Large intestine (tissue), 3 donors: Measurements from ENCODE around the gene CCDC159. TPM values are rescaled to one million over a fixed set of nuclear protein-coding genes. Genes with fewer than 3 reads are reported as not detected.
"Not testable (repeated sequence)": the region's sequence is repeated elsewhere in the genome, so short reads cannot be mapped to it uniquely, and the experiment has no call there.

Experiments used
- DNase-seq, 2 donors: peaks; one replicate each; pipeline versions ENCODE4 v3.0.0 to v3.0.0-alpha.2; 2013
- H3K27ac ChIP-seq: one replicate; pipeline ENCODE4 v1.5.1; 2013; ENCODE audit warnings: low read length
- H3K27me3 ChIP-seq: 2 replicates; pipeline ENCODE4 v1.6.1; 2013; ENCODE audit warnings: low read length; ENCODE audit not compliant: control insufficient read depth, insufficient read depth
- H3K36me3 ChIP-seq: 2 replicates; pipeline ENCODE4 v1.6.1; 2013; ENCODE audit warnings: low read length; ENCODE audit not compliant: control insufficient read depth, insufficient read depth
- H3K4me1 ChIP-seq: one replicate; pipeline ENCODE4 v1.6.1; 2013; ENCODE audit warnings: low read length; ENCODE audit not compliant: control insufficient read depth, insufficient read depth
- H3K4me3 ChIP-seq: one replicate; pipeline ENCODE4 v1.5.1; 2013; ENCODE audit warnings: low read length
- H3K9me3 ChIP-seq: one replicate; pipeline ENCODE4 v1.6.1; 2013; ENCODE audit warnings: mild to moderate bottlenecking, low read depth, low read length, moderate library complexity; ENCODE audit not compliant: control insufficient read depth
- WGBS: methylation state at CpG from one replicate; pipeline ENCODE4 v1.1.5; 2013; ENCODE audit warnings: low lambda C conversion rate; ENCODE audit not compliant: insufficient coverage; 5-methylcytosine and 5-hydroxymethylcytosine counted together
- polyA plus RNA-seq: library from polyadenylated mRNA; unstranded; fragments of 120-200 nt; gene quantifications from one replicate; pipeline ENCODE4 v1.2.1, GENCODE V29; 2013

Gene CCDC159
- polyA plus RNA-seq, 1 donor, result 48.0 TPM

- Histone ChIP-seq H3K27me3 (no peaks in the 10 kb centered on the region), H3K4me1 (peaks cover 21% of the 10 kb centered on the region), H3K27ac (peak overlapping the region; percentile 90), H3K36me3 (peaks cover 55% of the 10 kb centered on the region), H3K4me3 (peak overlapping the region; percentile 84), H3K9me3 (no peaks in the 10 kb centered on the region)
- DNase-seq, result peak; percentile 85 to 94
- WGBS, result no CpG with 5 or more reads among the region's 7 CpGs
Measured at GRCh38 chr19:11338121-11338520, 8.2 kb upstream of the CCDC159 start.

DNA sequence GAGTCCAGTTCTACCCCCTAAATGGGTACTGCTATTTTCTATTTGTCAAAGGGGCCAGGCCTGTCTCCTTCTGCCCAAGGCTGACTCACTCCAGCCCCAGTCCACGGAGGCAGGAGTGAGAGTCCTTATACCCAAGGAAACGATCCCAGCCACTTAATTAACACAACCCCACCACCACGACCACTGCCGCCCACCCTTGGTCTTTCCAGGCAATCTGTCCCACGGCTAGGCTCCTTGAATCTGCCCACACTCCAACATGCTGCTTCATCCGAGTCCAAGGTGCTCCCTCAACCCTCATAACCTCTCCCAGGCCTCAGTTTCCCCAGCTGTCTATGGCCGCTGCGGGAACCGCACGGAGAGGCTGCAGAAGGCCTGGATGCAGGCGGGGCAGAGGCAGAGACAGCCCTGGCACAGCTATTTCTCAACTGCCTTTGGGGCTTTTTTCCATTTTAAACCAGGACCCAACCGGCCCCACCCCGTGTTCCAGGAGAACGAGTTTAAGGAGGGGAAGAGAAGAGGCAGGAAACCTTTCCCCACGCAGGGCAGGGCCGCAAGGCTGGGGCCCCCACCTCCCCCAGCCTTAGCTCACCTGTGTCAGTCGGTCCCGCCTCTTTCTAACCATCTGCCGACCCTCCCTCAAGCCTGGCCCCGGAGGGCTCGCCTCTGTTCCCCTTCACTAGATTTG, 7.6 kb upstream of the CCDC159 start:
- Histone ChIP-seq H3K27ac (peak overlapping the region; percentile 90), H3K36me3 (peaks cover 49% of the 10 kb centered on the region), H3K4me1 (peaks cover 27% of the 10 kb centered on the region), H3K27me3 (no peaks in the 10 kb centered on the region), H3K4me3 (peak overlapping the region; percentile 84), H3K9me3 (no peaks in the 10 kb centered on the region)
- WGBS, result no CpG with 5 or more reads among the region's 21 CpGs
- no peak for DNase-seq

DNA sequence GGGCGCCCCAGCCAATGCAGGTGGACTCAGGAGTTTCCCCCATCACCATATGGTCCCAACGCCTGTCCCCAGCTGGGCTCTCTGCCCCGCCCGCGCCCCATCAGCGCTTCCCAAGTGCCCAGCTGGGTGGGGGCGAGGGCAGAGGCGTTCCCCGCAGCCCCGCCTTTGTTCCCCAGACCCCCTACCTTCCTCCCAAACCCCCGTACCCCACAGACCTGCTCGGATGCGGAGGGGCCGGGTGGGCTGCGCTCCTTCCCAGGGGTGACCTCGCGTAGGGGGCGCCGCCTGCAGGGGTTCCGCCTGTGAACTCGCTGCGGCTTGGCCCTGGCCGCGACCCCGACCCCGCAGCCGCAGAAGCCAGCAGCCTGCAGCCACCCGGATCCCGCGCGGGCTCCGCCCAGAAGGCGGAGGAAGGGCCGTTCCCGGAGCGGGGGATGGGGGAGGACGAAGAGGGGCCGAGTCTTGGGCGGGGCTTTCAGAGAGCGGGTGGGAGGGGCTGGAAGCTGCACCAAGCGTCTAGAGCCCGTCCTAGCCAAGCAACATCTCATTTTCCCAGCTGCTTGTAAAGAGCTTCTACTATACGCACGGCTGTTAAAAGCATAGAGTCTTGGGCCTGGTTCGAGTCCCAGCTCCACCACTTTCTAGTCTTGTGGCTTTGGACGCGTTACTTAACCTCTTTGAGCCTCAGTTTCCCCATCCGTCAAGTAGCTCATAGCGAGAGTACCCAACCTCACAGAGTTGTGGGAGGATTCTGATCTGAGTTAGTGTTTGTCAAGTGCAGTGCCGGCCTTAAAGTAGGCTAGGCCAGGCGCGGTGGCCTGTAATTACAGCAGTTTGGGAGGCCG, 6.8 kb upstream of the CCDC159 start, which contains the start of gene RAB3D:
TSS of gene RAB3D (minus strand) at position 404 of the 845 bp plus-strand sequence. CDS start 2,258 bp downstream, outside the sequence.
- peaks cover 41% of the 10 kb centered on the region for H3K36me3 ChIP-seq
- WGBS, result no CpG with 5 or more reads among the region's 53 CpGs
- H3K27ac ChIP-seq, result peak within 1 kb of the TSS; percentile 90
- no peaks in the 10 kb centered on the region for H3K27me3 ChIP-seq
- peaks cover 1% of the 10 kb centered on the region for H3K9me3 ChIP-seq
- DNase-seq, result peak; percentile 90
- peaks cover 34% of the 10 kb centered on the region for H3K4me1 ChIP-seq
- peak within 1 kb of the TSS; percentile 84 for H3K4me3 ChIP-seq

DNA sequence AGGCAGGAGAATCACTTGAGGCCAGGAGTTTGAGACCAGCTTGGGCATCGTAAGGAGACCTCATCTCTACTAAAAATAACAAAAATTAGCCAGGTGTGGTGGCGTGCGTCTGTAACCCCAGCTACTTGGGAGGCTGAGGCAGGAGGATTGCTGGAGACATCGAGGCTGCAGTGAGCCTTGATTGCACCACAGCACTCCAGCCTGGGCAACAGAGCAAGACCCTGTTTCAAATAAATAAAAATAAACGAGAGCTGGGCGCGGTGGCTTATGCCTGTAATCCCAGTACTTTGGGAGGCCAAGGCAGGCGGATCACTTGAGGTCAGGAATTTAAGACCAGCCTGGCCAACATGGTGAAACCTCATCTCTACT, 6.2 kb upstream of the CCDC159 start:
- not testable (repeated sequence) for H3K27me3 ChIP-seq, H3K27ac ChIP-seq, H3K9me3 ChIP-seq, DNase-seq
- H3K4me3 ChIP-seq, result peak overlapping the region; percentile 84
- H3K4me1 ChIP-seq, result peaks cover 38% of the 10 kb centered on the region
- H3K36me3 ChIP-seq, result peaks cover 35% of the 10 kb centered on the region
- no CpG with 5 or more reads among the region's 8 CpGs for WGBS

GRCh38 chr19:11342429-11342828, 3.9 kb upstream of the CCDC159 start:
- H3K4me1 ChIP-seq, result peaks cover 34% of the 10 kb centered on the region
- no peak overlapping the region for H3K4me3 ChIP-seq
- WGBS, result no CpG with 5 or more reads among the region's 3 CpGs
- peaks cover 12% of the 10 kb centered on the region for H3K36me3 ChIP-seq
- no peaks in the 10 kb centered on the region for H3K27me3 ChIP-seq
- no peak for DNase-seq
- no peak overlapping the region for H3K27ac ChIP-seq
- peaks cover 3% of the 10 kb centered on the region for H3K9me3 ChIP-seq

- no CpG with 5 or more reads among the region's 15 CpGs for WGBS
Measured at GRCh38 chr19:11345122-11345803, 1.1 kb upstream of the CCDC159 start.

DNA sequence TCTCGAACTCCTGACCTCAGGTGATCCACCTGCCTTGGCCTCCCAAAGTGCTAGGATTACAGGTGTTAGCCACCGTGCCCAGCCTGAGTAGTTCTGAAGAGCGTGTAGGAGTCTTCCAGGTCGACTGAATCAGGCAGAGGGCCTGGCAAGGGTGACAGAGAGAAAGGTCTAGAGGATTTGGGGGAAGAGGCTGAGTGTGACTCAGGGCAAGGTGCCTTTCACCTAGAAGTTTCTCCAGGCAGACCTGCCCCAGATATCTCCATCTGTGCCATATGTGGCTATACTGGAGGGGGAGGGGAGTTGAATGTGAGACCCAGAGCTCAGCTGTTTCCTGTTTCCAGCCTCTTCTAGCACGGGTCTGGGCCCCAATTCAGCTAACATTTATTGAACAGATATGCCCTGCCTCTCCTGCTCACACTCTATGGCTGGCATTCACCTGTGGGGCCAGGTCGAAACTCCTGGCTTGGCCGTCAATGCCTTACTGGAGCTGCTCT, 1.3 kb downstream of the CCDC159 start:
- Histone ChIP-seq H3K27me3 (no peaks in the 10 kb centered on the region), H3K36me3 (peaks cover 4% of the 10 kb centered on the region), H3K27ac (no peak overlapping the region), H3K4me1 (peaks cover 28% of the 10 kb centered on the region), H3K9me3 (peaks cover 3% of the 10 kb centered on the region), H3K4me3 (no peak overlapping the region)
- DNase-seq, result no peak
- WGBS, result no CpG with 5 or more reads among the region's 7 CpGs

More at GRCh38 chr19:11345122-11345803, 1.1 kb upstream of the CCDC159 start:
- Histone ChIP-seq H3K4me1 (peaks cover 28% of the 10 kb centered on the region), H3K36me3 (peaks cover 12% of the 10 kb centered on the region), H3K4me3 (peak overlapping the region; percentile 77), H3K27ac (peak overlapping the region; percentile 83), H3K27me3 (no peaks in the 10 kb centered on the region), H3K9me3 (peaks cover 3% of the 10 kb centered on the region)
- DNase-seq, result peak in 1 of 2 donors; percentile 53

- Histone ChIP-seq H3K4me1 (peaks cover 17% of the 10 kb centered on the region), H3K9me3 (peaks cover 3% of the 10 kb centered on the region), H3K27me3 (no peaks in the 10 kb centered on the region), H3K4me3 (no peak overlapping the region), H3K36me3 (no peaks in the 10 kb centered on the region), H3K27ac (no peak overlapping the region)
- no CpG with 5 or more reads among the region's 4 CpGs for WGBS
- no peak for DNase-seq
Measured at GRCh38 chr19:11349171-11349570, 2.9 kb downstream of the CCDC159 start.

DNA sequence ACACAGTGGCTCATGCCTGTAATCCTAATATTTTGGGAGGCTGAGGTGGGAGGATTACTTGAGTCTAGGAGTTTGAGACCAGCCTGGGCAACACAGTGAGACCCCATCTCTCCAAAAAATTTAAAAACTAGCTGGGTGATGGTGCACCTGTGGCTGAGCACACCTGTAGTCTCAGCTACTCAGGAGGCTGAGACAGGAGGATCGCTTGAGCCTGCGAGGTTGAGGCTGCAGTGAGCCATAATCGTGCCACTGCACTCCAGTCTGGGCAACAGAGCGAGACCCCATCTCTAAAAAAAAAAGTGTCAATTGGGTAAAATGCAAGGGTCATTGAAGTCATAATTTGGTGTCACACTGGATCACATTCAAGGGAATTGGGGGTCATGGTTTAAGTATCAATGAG, 7.8 kb downstream of the CCDC159 start:
- H3K9me3 ChIP-seq, H3K36me3 ChIP-seq, H3K4me1 ChIP-seq, DNase-seq, H3K27me3 ChIP-seq, H3K27ac ChIP-seq, H3K4me3 ChIP-seq: not testable (repeated sequence)
- WGBS, result no CpG with 5 or more reads among the region's 4 CpGs
